ENCODE results near the gene ASIC4. TPM values are rescaled to one million over a fixed set of nuclear protein-coding genes. Genes with fewer than 3 reads are reported as not detected.

The ASIC4 gene
- total and polyA plus RNA-seq, 2 donors from 2014 or later, result not detected

DNA sequence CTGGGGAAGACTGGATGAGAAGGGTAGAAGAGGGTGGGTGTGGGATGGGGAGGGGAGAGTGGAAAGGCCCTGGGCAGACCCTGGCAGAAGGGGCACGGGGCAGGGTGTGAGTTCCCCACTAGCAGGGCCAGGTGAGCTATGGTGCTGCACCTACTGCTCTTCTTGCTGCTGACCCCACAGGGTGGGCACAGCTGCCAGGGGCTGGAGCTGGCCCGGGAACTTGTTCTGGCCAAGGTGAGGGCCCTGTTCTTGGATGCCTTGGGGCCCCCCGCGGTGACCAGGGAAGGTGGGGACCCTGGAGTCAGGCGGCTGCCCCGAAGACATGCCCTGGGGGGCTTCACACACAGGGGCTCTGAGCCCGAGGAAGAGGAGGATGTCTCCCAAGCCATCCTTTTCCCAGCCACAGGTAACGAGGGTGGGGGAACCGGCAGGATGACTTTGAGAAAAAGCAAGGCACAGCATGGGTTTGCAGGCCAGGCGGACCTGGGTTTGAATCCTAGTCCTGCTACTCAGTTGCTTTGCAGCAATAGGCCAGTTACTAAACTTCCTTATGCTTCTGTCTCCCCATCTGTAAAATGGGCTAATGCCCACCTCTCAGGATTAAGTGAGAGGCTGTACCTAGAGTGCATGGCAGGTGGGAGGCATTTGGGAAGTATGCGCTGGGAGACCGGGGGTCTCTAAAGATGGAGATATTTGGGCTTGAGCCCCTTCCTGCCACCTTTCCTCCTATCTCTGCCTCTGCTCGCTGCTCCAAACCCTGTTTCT, 58.1 kb downstream of the ASIC4 start, which contains the start of gene INHA:
INHA (plus strand) TSS at position 74 of the 765 bp plus-strand sequence; CDS start at position 139, 65 bp downstream.
- TF ChIP-seq, protein P1, sequence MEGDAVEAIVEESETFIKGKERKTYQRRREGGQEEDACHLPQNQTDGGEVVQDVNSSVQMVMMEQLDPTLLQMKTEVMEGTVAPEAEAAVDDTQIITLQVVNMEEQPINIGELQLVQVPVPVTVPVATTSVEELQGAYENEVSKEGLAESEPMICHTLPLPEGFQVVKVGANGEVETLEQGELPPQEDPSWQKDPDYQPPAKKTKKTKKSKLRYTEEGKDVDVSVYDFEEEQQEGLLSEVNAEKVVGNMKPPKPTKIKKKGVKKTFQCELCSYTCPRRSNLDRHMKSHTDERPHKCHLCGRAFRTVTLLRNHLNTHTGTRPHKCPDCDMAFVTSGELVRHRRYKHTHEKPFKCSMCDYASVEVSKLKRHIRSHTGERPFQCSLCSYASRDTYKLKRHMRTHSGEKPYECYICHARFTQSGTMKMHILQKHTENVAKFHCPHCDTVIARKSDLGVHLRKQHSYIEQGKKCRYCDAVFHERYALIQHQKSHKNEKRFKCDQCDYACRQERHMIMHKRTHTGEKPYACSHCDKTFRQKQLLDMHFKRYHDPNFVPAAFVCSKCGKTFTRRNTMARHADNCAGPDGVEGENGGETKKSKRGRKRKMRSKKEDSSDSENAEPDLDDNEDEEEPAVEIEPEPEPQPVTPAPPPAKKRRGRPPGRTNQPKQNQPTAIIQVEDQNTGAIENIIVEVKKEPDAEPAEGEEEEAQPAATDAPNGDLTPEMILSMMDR (IDR thresholded peaks at IDR 0.05; ENCODE audit: borderline replicate concordance, extremely low read depth, insufficient read depth), result no peak
- Histone ChIP-seq H3K9ac (ENCODE audit: low read length in 3 of 3) (peak within 1 kb of the TSS; percentile 18 to 69 (median 24)), H3K4me1 (ENCODE audit: control insufficient read depth in 2 of 3, insufficient read depth in 2 of 3, low read depth in 1 of 3, low read length in 3 of 3) (peaks cover 0 to 11% (median 10%) of the 10 kb centered on the region in 3 donors), H3K27ac (ENCODE audit: low read depth in 2 of 2, low read length in 2 of 2) (peak within 1 kb of the TSS; percentile 43 to 53), H3K27me3 (ENCODE audit: control insufficient read depth, insufficient read depth, low read length) (no peaks in the 10 kb centered on the region), H3K9me3 (ENCODE audit: control insufficient read depth in 2 of 3, insufficient read depth in 1 of 3, low read length in 3 of 3) (no peaks in the 10 kb centered on the region), H3K4me3 (ENCODE audit: low read length in 3 of 3) (peak within 1 kb of the TSS in 2 of 3 donors; percentile 33 to 55), H3K36me3 (ENCODE audit: control insufficient read depth in 2 of 3, insufficient read depth in 3 of 3, low read length in 3 of 3) (no peaks in the 10 kb centered on the region)
- FAIRE-seq, result no peak
- DNase-seq, result no peak
- intact Hi-C loops (cut with DNase I), result no loop called here

DNA sequence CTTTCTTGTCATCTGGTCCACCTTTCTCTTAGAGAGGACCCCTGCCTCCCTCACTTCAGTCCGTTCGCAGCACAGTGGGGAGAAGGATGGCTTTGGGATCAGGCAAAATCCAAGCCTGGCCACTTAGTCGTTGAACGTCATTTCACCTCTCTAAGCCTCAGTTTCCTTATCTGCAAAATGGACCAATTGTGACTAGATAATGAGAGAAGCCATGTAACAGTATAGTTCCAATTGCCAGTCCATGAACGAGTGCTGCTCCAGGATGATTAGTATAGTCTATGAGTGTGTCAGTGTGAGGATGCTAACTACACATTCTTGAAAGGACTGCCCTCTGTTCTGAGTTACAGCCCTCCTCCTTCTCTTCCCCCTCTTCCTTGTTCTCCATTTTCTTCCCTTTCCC, 58.9 kb downstream of the ASIC4 start:
- intact Hi-C loops (cut with DNase I), result no loop called here
- TF ChIP-seq, protein P1 (IDR thresholded peaks at IDR 0.05; ENCODE audit: borderline replicate concordance, extremely low read depth, insufficient read depth), result no peak
- H3K9me3 ChIP-seq (ENCODE audit: control insufficient read depth in 2 of 3, insufficient read depth in 1 of 3, low read length in 3 of 3), result no peaks in the 10 kb centered on the region
- H3K27me3 ChIP-seq (ENCODE audit: control insufficient read depth, insufficient read depth, low read length), result no peaks in the 10 kb centered on the region
- peaks cover 0 to 11% (median 10%) of the 10 kb centered on the region in 3 donors for H3K4me1 ChIP-seq (ENCODE audit: control insufficient read depth in 2 of 3, insufficient read depth in 2 of 3, low read depth in 1 of 3, low read length in 3 of 3)
- H3K27ac ChIP-seq (ENCODE audit: low read depth in 2 of 2, low read length in 2 of 2), result no peak overlapping the region
- no peak overlapping the region for H3K9ac ChIP-seq (ENCODE audit: low read length in 3 of 3)
- FAIRE-seq, result no peak
- H3K4me3 ChIP-seq (ENCODE audit: low read length in 3 of 3), result no peak overlapping the region
- H3K36me3 ChIP-seq (ENCODE audit: control insufficient read depth in 2 of 3, insufficient read depth in 3 of 3, low read length in 3 of 3), result no peaks in the 10 kb centered on the region
- no peak for DNase-seq

DNA sequence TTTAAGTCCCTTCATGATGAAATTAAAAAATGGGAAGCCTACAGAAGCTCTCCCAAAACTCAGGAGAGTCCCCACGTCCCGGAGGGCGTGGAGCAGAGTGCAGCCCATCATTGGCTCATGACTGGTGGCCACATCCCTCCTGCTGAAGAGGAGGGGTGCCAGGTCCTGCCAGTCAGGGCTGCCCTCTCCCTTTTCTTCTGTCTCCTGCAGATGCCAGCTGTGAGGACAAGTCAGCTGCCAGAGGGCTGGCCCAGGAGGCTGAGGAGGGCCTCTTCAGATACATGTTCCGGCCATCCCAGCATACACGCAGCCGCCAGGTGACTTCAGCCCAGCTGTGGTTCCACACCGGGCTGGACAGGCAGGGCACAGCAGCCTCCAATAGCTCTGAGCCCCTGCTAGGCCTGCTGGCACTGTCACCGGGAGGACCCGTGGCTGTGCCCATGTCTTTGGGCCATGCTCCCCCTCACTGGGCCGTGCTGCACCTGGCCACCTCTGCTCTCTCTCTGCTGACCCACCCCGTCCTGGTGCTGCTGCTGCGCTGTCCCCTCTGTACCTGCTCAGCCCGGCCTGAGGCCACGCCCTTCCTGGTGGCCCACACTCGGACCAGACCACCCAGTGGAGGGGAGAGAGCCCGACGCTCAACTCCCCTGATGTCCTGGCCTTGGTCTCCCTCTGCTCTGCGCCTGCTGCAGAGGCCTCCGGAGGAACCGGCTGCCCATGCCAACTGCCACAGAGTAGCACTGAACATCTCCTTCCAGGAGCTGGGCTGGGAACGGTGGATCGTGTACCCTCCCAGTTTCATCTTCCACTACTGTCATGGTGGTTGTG, 60.4 kb downstream of the ASIC4 start:
- no peak for FAIRE-seq
- Histone ChIP-seq H3K27ac (ENCODE audit: low read depth in 2 of 2, low read length in 2 of 2) (no peak overlapping the region), H3K4me1 (ENCODE audit: control insufficient read depth in 2 of 3, insufficient read depth in 2 of 3, low read depth in 1 of 3, low read length in 3 of 3) (peaks cover 0 to 11% (median 4%) of the 10 kb centered on the region in 3 donors)

More for the DNA sequence above, 60.4 kb downstream of the ASIC4 start:
- DNase-seq, result no peak
- no peaks in the 10 kb centered on the region for H3K36me3 ChIP-seq (ENCODE audit: control insufficient read depth in 2 of 3, insufficient read depth in 3 of 3, low read length in 3 of 3)
- H3K9ac ChIP-seq (ENCODE audit: low read length in 3 of 3), result no peak overlapping the region
- TF ChIP-seq, protein P1 (IDR thresholded peaks at IDR 0.05; ENCODE audit: borderline replicate concordance, extremely low read depth, insufficient read depth), result no peak
- H3K9me3 ChIP-seq (ENCODE audit: control insufficient read depth in 2 of 3, insufficient read depth in 1 of 3, low read length in 3 of 3), result no peaks in the 10 kb centered on the region
- H3K4me3 ChIP-seq (ENCODE audit: low read length in 3 of 3), result no peak overlapping the region
- H3K27me3 ChIP-seq (ENCODE audit: control insufficient read depth, insufficient read depth, low read length), result no peaks in the 10 kb centered on the region
- intact Hi-C loops (cut with DNase I), result no loop called here
